Measurements from ENCODE around the gene DCTN2. TPM values are rescaled to one million over a fixed set of nuclear protein-coding genes. Genes with fewer than 3 reads are reported as not detected.
"Not testable (repeated sequence)": the region's sequence is repeated elsewhere in the genome, so short reads cannot be mapped to it uniquely, and the experiment has no call there.

The DCTN2 gene
- total RNA-seq, 1 donor from 2014 or later = 65.8 TPM

- no peak for FAIRE-seq
Observed at GRCh38 chr12:57498571-57498970, 48.4 kb downstream of the DCTN2 start.

GRCh38 chr12:57498132-57498502 is 48.9 kb downstream of the DCTN2 start:
- no peak for FAIRE-seq

More at GRCh38 chr12:57498571-57498970, 48.4 kb downstream of the DCTN2 start:
- TF ChIP-seq, protein P1, sequence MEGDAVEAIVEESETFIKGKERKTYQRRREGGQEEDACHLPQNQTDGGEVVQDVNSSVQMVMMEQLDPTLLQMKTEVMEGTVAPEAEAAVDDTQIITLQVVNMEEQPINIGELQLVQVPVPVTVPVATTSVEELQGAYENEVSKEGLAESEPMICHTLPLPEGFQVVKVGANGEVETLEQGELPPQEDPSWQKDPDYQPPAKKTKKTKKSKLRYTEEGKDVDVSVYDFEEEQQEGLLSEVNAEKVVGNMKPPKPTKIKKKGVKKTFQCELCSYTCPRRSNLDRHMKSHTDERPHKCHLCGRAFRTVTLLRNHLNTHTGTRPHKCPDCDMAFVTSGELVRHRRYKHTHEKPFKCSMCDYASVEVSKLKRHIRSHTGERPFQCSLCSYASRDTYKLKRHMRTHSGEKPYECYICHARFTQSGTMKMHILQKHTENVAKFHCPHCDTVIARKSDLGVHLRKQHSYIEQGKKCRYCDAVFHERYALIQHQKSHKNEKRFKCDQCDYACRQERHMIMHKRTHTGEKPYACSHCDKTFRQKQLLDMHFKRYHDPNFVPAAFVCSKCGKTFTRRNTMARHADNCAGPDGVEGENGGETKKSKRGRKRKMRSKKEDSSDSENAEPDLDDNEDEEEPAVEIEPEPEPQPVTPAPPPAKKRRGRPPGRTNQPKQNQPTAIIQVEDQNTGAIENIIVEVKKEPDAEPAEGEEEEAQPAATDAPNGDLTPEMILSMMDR (IDR thresholded peaks at IDR 0.05; ENCODE audit: insufficient read depth, low read length, severe bottlenecking) = no peak
- H3K36me3 ChIP-seq (ENCODE audit: control insufficient read depth, insufficient read depth, low read length) = peaks cover 34% of the 10 kb centered on the region
- H3K27me3 ChIP-seq (ENCODE audit: control insufficient read depth, insufficient read depth, low read length) = no peaks in the 10 kb centered on the region
- no peak for DNase-seq (ENCODE audit: low read depth)
- H3K4me3 ChIP-seq (ENCODE audit: low read depth, low read length) = no peak overlapping the region

GRCh38 chr12:57497223-57498131 is 49.5 kb downstream of the DCTN2 start:
- TF ChIP-seq, protein P1 (IDR thresholded peaks at IDR 0.05; ENCODE audit: insufficient read depth, low read length, severe bottlenecking) = no peak
- DNase-seq (ENCODE audit: low read depth) (no peak), FAIRE-seq (peak; percentile 91)
- no peak overlapping the region for H3K4me3 ChIP-seq (ENCODE audit: low read depth, low read length)
- H3K27me3 ChIP-seq (ENCODE audit: control insufficient read depth, insufficient read depth, low read length) = no peaks in the 10 kb centered on the region
- peaks cover 36% of the 10 kb centered on the region for H3K36me3 ChIP-seq (ENCODE audit: control insufficient read depth, insufficient read depth, low read length)

More at GRCh38 chr12:57498132-57498502, 48.9 kb downstream of the DCTN2 start:
- Histone ChIP-seq H3K27me3 (ENCODE audit: control insufficient read depth, insufficient read depth, low read length) (no peaks in the 10 kb centered on the region), H3K36me3 (ENCODE audit: control insufficient read depth, insufficient read depth, low read length) (peaks cover 32% of the 10 kb centered on the region), H3K4me3 (ENCODE audit: low read depth, low read length) (no peak overlapping the region)
- TF ChIP-seq, protein P1 (IDR thresholded peaks at IDR 0.05; ENCODE audit: insufficient read depth, low read length, severe bottlenecking) = no peak
- DNase-seq (ENCODE audit: low read depth) = no peak

DNA sequence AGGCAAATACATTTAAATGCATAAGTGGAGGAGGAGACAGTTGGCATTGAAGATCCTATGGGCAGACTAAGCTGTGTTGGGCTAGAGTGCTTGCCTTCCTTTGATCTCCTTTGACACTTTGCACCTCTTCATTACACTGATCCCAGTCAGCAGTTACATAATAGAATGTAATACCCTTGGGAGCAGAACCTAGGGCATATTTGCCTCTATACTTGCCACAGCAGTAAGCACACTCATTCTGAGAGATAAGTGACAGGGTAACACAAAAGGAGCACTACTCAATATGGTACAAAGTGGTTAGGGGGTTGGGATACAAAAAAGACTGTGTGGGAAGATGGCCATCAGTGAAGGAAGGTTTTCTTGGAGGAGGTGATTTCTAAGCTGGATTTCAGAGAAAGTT is 50.2 kb downstream of the DCTN2 start:
- peaks cover 32% of the 10 kb centered on the region for H3K36me3 ChIP-seq (ENCODE audit: control insufficient read depth, insufficient read depth, low read length)
- TF ChIP-seq, protein P1 (IDR thresholded peaks at IDR 0.05; ENCODE audit: insufficient read depth, low read length, severe bottlenecking) = no peak

DNA sequence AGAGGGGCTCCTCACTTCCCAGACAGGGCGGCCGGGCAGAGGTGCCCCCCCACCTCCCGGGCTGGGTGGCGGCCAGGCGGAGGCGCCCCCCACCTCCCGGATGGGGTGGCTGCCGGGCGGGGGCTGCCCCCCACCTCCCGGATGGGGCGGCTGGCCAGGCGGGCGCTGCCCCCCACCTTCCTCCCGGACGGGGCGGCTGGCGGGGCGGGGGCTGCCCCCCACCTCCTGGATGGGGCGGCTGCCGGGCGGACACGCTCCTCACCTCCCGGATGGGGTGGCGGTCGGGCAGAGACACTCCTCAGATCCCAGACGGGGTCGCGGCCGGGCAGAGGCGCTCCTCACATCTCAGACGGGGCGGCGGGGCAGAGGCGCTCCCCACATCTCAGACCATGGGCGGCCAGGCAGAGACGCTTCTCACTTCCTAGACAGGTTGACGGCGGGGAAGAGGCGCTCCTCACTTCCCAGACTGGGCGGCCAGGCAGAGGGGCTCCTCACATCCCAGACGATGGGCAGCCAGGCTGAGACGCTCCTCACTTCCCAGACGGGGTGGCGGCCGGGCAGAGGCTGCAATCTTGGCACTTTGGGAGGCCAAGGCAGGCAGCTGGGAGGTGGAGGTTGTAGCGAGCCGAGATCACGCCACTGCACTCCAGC is 51.8 kb downstream of the DCTN2 start:
- H3K4me3 ChIP-seq (ENCODE audit: low read depth, low read length); DNase-seq (ENCODE audit: low read depth); H3K27me3 ChIP-seq (ENCODE audit: control insufficient read depth, insufficient read depth, low read length); FAIRE-seq: not testable (repeated sequence)
- peaks cover 33% of the 10 kb centered on the region for H3K36me3 ChIP-seq (ENCODE audit: control insufficient read depth, insufficient read depth, low read length)

More for the DNA sequence above, 50.2 kb downstream of the DCTN2 start:
- DNase-seq (ENCODE audit: low read depth) = no peak
- Histone ChIP-seq H3K4me3 (ENCODE audit: low read depth, low read length) (no peak overlapping the region), H3K27me3 (ENCODE audit: control insufficient read depth, insufficient read depth, low read length) (no peaks in the 10 kb centered on the region)
- no peak for FAIRE-seq

All from bronchial epithelial cell (primary cell).